Naive B cell (primary cell): ENCODE measurements around the gene YWHAE. TPM values are rescaled to one million over a fixed set of nuclear protein-coding genes. Genes with fewer than 3 reads are reported as not detected.
A peak's percentile ranks its signal among the peaks of the same experiment; 100 is the strongest.
"Not testable (repeated sequence)": the region's sequence is repeated elsewhere in the genome, so short reads cannot be mapped to it uniquely, and the experiment has no call there.

Experiments
- ATAC-seq, 2 donors: fragments of 150-1000 bp; cut with Tn5 transposase; 2 replicates each; pipeline ENCODE4 v1.10.0; 2021; ENCODE audit warnings: low read depth in 2 of 2, mild to moderate bottlenecking in 2 of 2, moderate library complexity in 2 of 2
- DNase-seq: peaks from one replicate; pipeline ENCODE4 v3.0.0; 2022
- H3K27ac Mint-ChIP-seq, 6 donors: one replicate each; pipeline ENCODE4 v1.8.0; 2020 to 2022; ENCODE audit warnings: mild to moderate bottlenecking in 6 of 6, mixed read lengths in 6 of 6, moderate library complexity in 5 of 6, inconsistent platforms in 2 of 6
- H3K27me3 Mint-ChIP-seq, 3 donors: one replicate each; pipeline ENCODE4 v1.8.0; 2021 to 2022; ENCODE audit warnings: mixed read lengths in 3 of 3, mild to moderate bottlenecking in 1 of 3
- H3K36me3 Mint-ChIP-seq, 2 donors: one replicate each; pipeline ENCODE4 v1.8.0; 2020 to 2022; ENCODE audit warnings: mixed read lengths in 2 of 2, inconsistent platforms in 1 of 2, mild to moderate bottlenecking in 1 of 2
- H3K4me1 Mint-ChIP-seq, 3 donors: one replicate each; pipeline ENCODE4 v1.8.0; 2020 to 2022; ENCODE audit warnings: mixed read lengths in 3 of 3, inconsistent platforms in 1 of 3, mild to moderate bottlenecking in 1 of 3, moderate library complexity in 1 of 3
- H3K4me3 Mint-ChIP-seq, 8 donors: one replicate each; pipeline ENCODE4 v1.8.0; 2020 to 2022; ENCODE audit warnings: mild to moderate bottlenecking in 8 of 8, mixed read lengths in 8 of 8, moderate library complexity in 8 of 8, inconsistent platforms in 2 of 8
- H3K9me3 Mint-ChIP-seq, 7 donors: one replicate each; pipeline ENCODE4 v1.8.0; 2020 to 2022; ENCODE audit warnings: mixed read lengths in 7 of 7, mild to moderate bottlenecking in 5 of 7, inconsistent platforms in 2 of 7, moderate library complexity in 1 of 7
- polyA plus RNA-seq, 6 donors: library from polyadenylated mRNA; unstranded; fragments of 300-500 nt; fragmentation: Illumina TruSeq; gene quantifications; one replicate each; pipeline ENCODE4 v1.2.3, GENCODE V29; 2021; ENCODE audit warnings: low read depth in 6 of 6

The YWHAE gene
- polyA plus RNA-seq, 6 donors from 2014 or later, result 41.6 to 51.5 (median 44.8) TPM

DNA sequence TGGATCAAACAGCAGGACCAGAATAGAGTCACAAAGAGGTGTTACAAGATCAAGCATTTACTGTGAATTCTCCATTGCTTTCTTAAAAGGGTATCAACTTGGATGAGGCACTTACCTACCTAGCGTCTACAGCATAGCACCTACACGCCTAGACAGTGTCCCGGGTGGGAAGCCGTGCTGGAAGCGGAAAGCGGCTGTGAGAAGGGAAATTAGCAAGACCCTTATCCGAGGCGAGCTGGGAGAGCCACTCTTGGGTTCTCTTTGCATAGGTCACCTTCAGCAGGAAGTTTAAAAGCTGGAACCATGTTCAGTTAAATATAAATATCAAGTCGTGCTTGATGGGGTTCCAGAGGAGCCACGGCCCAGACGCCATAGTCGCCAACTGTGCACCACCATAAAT is 74.3 kb downstream of the YWHAE start:
- Mint-ChIP-seq H3K9me3 (no peaks in the 10 kb centered on the region), H3K4me1 (peaks cover 0 to 4% (median 0%) of the 10 kb centered on the region in 3 donors), H3K27ac (peak overlapping the region in 1 of 6 donors; percentile 23), H3K4me3 (no peak overlapping the region), H3K27me3 (peaks cover 0 to 13% (median 11%) of the 10 kb centered on the region in 3 donors), H3K36me3 (no peaks in the 10 kb centered on the region)
- ATAC-seq (no peak), DNase-seq (no peak)

DNA sequence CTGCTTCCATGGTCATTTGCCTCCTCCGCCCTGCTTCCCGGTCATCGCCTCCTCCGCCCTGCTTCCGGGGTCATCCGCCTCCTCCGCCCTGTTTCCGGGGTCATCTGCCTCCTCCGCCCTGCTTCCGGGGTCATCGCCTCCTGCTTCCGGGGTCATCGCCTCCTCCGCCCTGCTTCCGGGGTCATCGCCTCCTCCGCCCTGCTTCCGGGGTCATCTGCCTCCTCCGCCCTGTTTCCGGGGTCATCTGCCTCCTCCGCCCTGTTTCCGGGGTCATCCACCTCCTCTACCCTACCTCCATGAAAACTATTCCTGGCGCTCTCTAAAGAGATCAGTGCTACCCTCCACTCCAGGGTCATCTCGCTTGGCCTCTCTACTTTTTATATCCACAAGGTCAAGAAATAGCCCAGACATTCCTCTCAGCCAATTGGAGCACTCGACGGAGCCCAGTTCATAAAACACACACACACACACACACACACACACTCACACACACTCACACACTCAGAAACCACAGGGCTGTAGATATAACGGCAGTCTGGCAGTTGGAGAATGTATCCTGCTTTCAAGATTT is 75.7 kb downstream of the YWHAE start:
- peak overlapping the region in 5 of 8 donors; percentile 17 to 86 (median 51) for H3K4me3 Mint-ChIP-seq
- H3K36me3 Mint-ChIP-seq, result no peaks in the 10 kb centered on the region
- DNase-seq (peak; percentile 11), ATAC-seq (no peak)
- H3K27me3 Mint-ChIP-seq, result peaks cover 0 to 22% (median 13%) of the 10 kb centered on the region in 3 donors
- H3K9me3 Mint-ChIP-seq, result no peaks in the 10 kb centered on the region
- H3K4me1 Mint-ChIP-seq, result peaks cover 0 to 4% (median 0%) of the 10 kb centered on the region in 3 donors
- peak overlapping the region in 4 of 6 donors; percentile 11 to 91 (median 49) for H3K27ac Mint-ChIP-seq

DNA sequence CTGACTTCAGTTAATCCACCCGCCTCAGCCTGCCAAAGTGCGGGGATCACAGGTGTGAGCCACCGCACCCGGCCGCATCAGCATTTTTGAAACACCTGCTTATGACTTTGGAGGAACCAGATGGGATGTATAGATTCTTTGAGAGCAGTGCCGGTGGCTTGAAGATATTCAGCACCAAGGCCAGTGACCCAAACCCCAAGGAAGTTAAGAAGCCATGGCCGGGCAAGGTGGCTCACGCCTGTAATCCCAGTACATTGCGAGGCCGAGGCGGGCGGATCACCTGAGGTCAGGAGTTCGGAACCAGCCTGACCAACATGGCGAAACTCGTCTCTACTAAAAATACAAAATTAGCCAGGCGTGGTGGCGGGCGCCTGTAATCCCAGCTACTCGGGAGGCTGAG is 76.7 kb downstream of the YWHAE start:
- H3K27me3 Mint-ChIP-seq, result peaks cover 0 to 26% (median 13%) of the 10 kb centered on the region in 3 donors
- ATAC-seq, result no peak
- no peaks in the 10 kb centered on the region for H3K9me3 Mint-ChIP-seq
- no peak overlapping the region for H3K4me3 Mint-ChIP-seq
- peak overlapping the region in 1 of 6 donors; percentile 27 for H3K27ac Mint-ChIP-seq
- H3K4me1 Mint-ChIP-seq, result peaks cover 0 to 4% (median 0%) of the 10 kb centered on the region in 3 donors
- H3K36me3 Mint-ChIP-seq, result no peaks in the 10 kb centered on the region
- DNase-seq, result no peak

DNA sequence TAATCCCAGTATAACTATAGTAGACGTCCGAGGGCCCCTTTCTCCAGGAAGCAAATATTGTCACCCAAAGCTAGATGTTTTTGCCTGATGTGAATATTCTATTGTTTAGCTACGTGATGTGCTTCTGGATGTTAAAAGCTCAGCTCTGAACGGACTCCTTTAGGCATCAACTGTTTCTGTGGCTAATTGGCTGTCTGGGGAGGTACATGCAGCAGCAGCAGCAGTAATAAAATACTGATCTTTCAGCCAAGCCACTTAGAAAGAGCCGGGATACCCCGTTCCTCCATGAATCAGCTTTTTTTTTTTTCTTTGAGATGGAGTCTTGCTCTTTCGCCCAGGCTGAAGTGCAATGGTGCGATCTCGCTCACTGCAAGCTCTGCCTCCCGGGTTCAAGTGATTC is 77.5 kb downstream of the YWHAE start:
- Mint-ChIP-seq H3K9me3 (no peaks in the 10 kb centered on the region), H3K27me3 (peaks cover 0 to 26% (median 13%) of the 10 kb centered on the region in 3 donors), H3K27ac (no peak overlapping the region), H3K4me1 (peaks cover 0 to 4% (median 0%) of the 10 kb centered on the region in 3 donors), H3K4me3 (no peak overlapping the region), H3K36me3 (no peaks in the 10 kb centered on the region)
- ATAC-seq, result no peak
- DNase-seq, result no peak

GRCh38 chr17:1322014-1322428 is 78.0 kb downstream of the YWHAE start:
- ATAC-seq (no peak), DNase-seq (no peak)
- no peaks in the 10 kb centered on the region for H3K9me3 Mint-ChIP-seq
- no peaks in the 10 kb centered on the region for H3K36me3 Mint-ChIP-seq
- no peak overlapping the region for H3K4me3 Mint-ChIP-seq
- H3K4me1 Mint-ChIP-seq, result peaks cover 0 to 4% (median 0%) of the 10 kb centered on the region in 3 donors
- no peak overlapping the region for H3K27ac Mint-ChIP-seq
- H3K27me3 Mint-ChIP-seq, result peaks cover 0 to 26% (median 13%) of the 10 kb centered on the region in 3 donors

- Mint-ChIP-seq H3K4me3 (no peak overlapping the region), H3K9me3 (no peaks in the 10 kb centered on the region), H3K27me3 (peaks cover 5 to 34% (median 14%) of the 10 kb centered on the region in 3 donors), H3K36me3 (no peaks in the 10 kb centered on the region), H3K27ac (no peak overlapping the region), H3K4me1 (no peaks in the 10 kb centered on the region)
- no peak for ATAC-seq
- DNase-seq, result no peak
Observed at GRCh38 chr17:1315891-1316403, 84.1 kb downstream of the YWHAE start.

DNA sequence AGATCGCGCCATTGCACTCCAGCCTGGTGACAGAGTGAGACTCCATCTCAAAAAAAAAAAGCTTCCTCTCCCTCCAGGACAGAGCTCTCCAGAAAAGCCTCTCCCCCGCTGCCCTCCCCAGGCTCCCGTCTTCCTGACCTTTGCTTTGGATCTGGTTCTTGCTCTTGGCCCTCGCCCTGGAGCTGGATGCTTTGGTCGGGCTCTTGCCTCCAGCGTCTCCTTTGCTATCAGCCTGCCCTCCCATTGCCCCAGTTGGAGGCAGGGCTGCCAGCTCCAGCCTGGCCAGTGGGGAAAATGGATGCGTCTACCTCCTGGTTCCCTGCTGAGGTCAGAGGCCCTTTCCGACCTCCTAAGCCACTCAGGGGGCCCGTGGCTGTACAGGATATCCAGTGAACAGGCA is 84.6 kb downstream of the YWHAE start:
- H3K9me3 Mint-ChIP-seq, result no peaks in the 10 kb centered on the region
- no peaks in the 10 kb centered on the region for H3K36me3 Mint-ChIP-seq
- DNase-seq (no peak), ATAC-seq (no peak)
- peak overlapping the region in 1 of 8 donors; percentile 70 for H3K4me3 Mint-ChIP-seq
- no peaks in the 10 kb centered on the region for H3K4me1 Mint-ChIP-seq
- H3K27me3 Mint-ChIP-seq, result peaks cover 5 to 30% (median 14%) of the 10 kb centered on the region in 3 donors
- H3K27ac Mint-ChIP-seq, result no peak overlapping the region

DNA sequence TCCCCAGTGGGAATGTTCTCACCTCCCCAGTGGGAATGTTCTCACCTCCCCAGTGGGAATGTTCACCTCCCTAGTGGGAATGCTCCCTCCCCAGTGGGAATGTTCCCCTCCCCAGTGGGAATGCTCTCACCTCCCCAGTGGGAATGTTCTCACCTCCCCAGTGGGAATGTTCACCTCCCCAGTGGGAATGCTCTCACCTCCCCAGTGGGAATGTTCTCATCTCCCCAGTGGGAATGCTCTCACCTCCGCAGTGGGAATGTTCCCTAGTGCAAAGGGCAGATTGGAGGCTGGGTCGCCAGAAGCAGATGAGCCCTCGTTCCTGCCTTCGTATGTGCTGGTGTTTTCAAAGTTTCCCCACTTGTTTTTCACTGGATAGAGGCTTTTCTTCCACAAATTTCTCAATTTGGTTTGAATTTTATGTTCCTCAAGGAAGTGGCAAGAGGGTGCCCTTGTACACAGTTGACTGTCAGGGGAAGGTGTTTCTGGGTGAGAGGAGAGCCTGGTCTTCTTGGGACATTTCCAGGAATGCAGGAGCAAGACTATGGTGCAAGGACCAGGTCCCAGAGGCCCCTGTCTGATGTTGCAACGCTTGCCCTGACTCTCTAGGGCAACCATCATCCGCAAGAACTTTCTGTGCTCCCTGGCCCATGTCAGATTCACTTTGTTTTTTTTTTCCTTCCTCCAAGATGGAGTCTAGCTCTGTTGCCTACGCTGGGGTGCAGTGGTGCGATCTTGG is 86.6 kb downstream of the YWHAE start:
- DNase-seq (no peak), ATAC-seq (no peak)
- no peak overlapping the region for H3K27ac Mint-ChIP-seq
- H3K4me3 Mint-ChIP-seq, result no peak overlapping the region
- H3K9me3 Mint-ChIP-seq, result no peaks in the 10 kb centered on the region
- no peaks in the 10 kb centered on the region for H3K4me1 Mint-ChIP-seq
- no peaks in the 10 kb centered on the region for H3K36me3 Mint-ChIP-seq
- H3K27me3 Mint-ChIP-seq, result peaks cover 5 to 19% (median 14%) of the 10 kb centered on the region in 3 donors

DNA sequence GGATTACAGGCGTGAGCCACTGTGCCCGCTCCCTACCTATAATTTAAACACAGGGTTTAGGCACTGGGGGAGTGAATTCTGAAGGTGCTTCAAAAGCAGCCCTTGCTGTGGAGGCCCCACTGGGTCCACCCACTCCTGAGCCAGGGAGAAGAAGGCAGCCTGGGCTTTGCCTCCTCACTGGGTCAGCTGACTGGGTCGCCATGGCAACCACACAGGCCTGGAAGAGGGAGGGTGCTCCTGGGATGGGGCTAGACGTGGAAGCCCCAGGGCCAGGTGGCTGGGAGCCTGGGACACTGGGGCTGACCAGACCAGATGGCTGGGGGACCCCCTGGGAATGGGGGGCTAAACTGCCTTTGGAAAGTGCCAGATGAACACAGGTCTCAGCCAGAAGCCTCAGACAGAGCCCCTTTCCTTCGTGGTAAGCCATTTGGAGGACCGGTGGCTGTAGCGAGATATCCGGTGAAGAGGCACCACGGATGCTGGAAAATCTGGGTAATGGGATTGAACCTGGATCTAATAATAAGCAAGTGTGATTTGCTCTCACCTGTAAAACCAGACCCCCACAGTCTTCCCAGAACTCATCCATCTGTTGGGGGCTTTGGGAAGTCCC is 87.7 kb downstream of the YWHAE start:
- ATAC-seq, result no peak
- Mint-ChIP-seq H3K36me3 (no peaks in the 10 kb centered on the region), H3K27me3 (peaks cover 5 to 19% (median 14%) of the 10 kb centered on the region in 3 donors), H3K27ac (no peak overlapping the region), H3K9me3 (peaks cover 0 to 5% (median 0%) of the 10 kb centered on the region in 7 donors), H3K4me3 (no peak overlapping the region), H3K4me1 (no peaks in the 10 kb centered on the region)
- DNase-seq, result no peak

- H3K9me3 Mint-ChIP-seq, H3K4me3 Mint-ChIP-seq, DNase-seq, H3K4me1 Mint-ChIP-seq, ATAC-seq, H3K36me3 Mint-ChIP-seq, H3K27ac Mint-ChIP-seq: not testable (repeated sequence)
- peaks cover 14 to 16% (median 16%) of the 10 kb centered on the region in 3 donors for H3K27me3 Mint-ChIP-seq
Observed at GRCh38 chr17:1307829-1308228, 92.2 kb downstream of the YWHAE start.

DNA sequence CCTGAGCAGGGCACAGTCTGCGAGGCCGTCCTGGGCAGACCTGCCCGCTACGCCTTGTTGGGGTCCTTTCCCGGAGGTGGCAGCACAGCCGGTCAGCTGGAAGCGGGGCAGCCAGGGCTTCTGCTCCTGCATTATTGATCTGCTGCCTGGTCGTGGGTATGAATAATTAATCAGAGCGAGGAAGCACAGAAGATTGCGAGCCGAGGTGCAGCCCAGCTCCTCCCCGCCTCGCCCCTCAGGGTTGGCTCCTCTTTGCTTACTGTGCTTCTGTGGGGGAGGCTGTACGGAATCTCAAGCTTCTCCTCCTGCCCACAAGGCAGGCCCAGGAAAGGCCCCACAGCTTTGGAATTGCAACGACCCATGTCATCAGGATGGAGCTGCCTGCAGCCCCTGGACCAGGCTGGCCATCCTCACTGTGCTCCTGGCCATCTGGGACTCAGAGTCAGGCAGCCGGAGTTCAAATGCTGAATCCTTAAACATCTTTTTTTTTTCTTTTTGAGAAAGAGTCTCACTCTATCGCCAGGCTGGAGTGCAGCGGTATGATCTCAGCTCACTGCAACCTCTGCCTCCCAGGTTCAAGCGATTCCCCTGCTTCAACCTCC is 95.0 kb downstream of the YWHAE start:
- Mint-ChIP-seq H3K27ac (no peak overlapping the region), H3K9me3 (peaks cover 0 to 5% (median 0%) of the 10 kb centered on the region in 7 donors), H3K36me3 (no peaks in the 10 kb centered on the region), H3K4me1 (peaks cover 0 to 5% (median 3%) of the 10 kb centered on the region in 3 donors), H3K4me3 (no peak overlapping the region), H3K27me3 (peaks cover 19 to 32% (median 24%) of the 10 kb centered on the region in 3 donors)
- ATAC-seq (no peak), DNase-seq (no peak)

GRCh38 chr17:1304522-1304921 is 95.5 kb downstream of the YWHAE start:
- H3K9me3 Mint-ChIP-seq, result peaks cover 0 to 5% (median 0%) of the 10 kb centered on the region in 7 donors
- no peak for ATAC-seq
- peaks cover 0 to 6% (median 3%) of the 10 kb centered on the region in 3 donors for H3K4me1 Mint-ChIP-seq
- no peak overlapping the region for H3K4me3 Mint-ChIP-seq
- peaks cover 20 to 38% (median 29%) of the 10 kb centered on the region in 3 donors for H3K27me3 Mint-ChIP-seq
- no peaks in the 10 kb centered on the region for H3K36me3 Mint-ChIP-seq
- no peak for DNase-seq
- no peak overlapping the region for H3K27ac Mint-ChIP-seq

- H3K4me3 Mint-ChIP-seq, result no peak overlapping the region
Observed at GRCh38 chr17:1302761-1303160, 97.3 kb downstream of the YWHAE start.

More at GRCh38 chr17:1302761-1303160, 97.3 kb downstream of the YWHAE start:
- DNase-seq, result no peak
- Mint-ChIP-seq H3K36me3 (no peaks in the 10 kb centered on the region), H3K27ac (no peak overlapping the region), H3K9me3 (peaks cover 0 to 3% (median 0%) of the 10 kb centered on the region in 7 donors), H3K4me1 (peaks cover 0 to 13% (median 3%) of the 10 kb centered on the region in 3 donors), H3K27me3 (peaks cover 20 to 46% (median 29%) of the 10 kb centered on the region in 3 donors)
- no peak for ATAC-seq
